CD4-positive, alpha-beta T cell (primary cell): Measurements from ENCODE around the gene AP2S1. TPM values are rescaled to one million over a fixed set of nuclear protein-coding genes. Genes with fewer than 3 reads are reported as not detected.

ENCODE experiments used
- ATAC-seq: fragments of 200-7000 bp; cut with Tn5 transposase; one replicate; pipeline ENCODE4 v1.10.0; 2022; ENCODE audit warnings: mild to moderate bottlenecking; ENCODE audit not compliant: poor library complexity
- CTCF ChIA-PET: fragments of 350-600 bp; sonication (Branson Sonifier 250); formaldehyde crosslinking; loops from one replicate; lab custom pipeline; 2021; ENCODE audit warnings: antibody characterized with exemption, inconsistent platforms; lab: Charles Lee
- POLR2A ChIA-PET: fragments of 350-600 bp; sonication (Branson Sonifier 250); formaldehyde crosslinking; loops from one replicate; lab custom pipeline; 2021; ENCODE audit warnings: antibody characterized with exemption, inconsistent platforms; lab: Charles Lee
- DNase-seq, 14 experiments: peaks; one replicate each; pipeline ENCODE4 v3.0.0-alpha.2; 2013 to 2020; ENCODE audit warnings: mixed read lengths in 2 of 14
- H3K27ac ChIP-seq, 2 donors: one replicate each; pipeline versions ENCODE4 v1.5.1 to v1.7.0; 2013; ENCODE audit warnings: low read length in 2 of 2, low read depth in 1 of 2, mild to moderate bottlenecking in 1 of 2
- H3K27me3 ChIP-seq, 2 experiments: 1 replicate in 1 of 2; 2 replicates in 1 of 2; pipeline versions ENCODE4 v1.6.1 to v1.7.0; 2013; ENCODE audit warnings: low read length in 2 of 2, control low read depth in 1 of 2, mild to moderate bottlenecking in 1 of 2, moderate library complexity in 1 of 2; ENCODE audit not compliant: insufficient read depth in 2 of 2, control insufficient read depth in 1 of 2
- H3K36me3 ChIP-seq: one replicate; pipeline ENCODE4 v1.6.1; 2013; ENCODE audit warnings: low read length, control low read depth; ENCODE audit not compliant: insufficient read depth
- H3K4me1 ChIP-seq: one replicate; pipeline ENCODE4 v1.6.1; 2013; ENCODE audit warnings: low read length, control low read depth; ENCODE audit not compliant: insufficient read depth
- H3K4me3 ChIP-seq: one replicate; pipeline ENCODE4 v1.5.1; 2013; ENCODE audit warnings: mild to moderate bottlenecking, low read length, moderate library complexity
- H3K9me3 ChIP-seq, 2 experiments: 1 replicate in 1 of 2; 2 replicates in 1 of 2; pipeline versions ENCODE4 v1.6.1 to v1.7.0; 2013; ENCODE audit warnings: low read length in 2 of 2, mild to moderate bottlenecking in 2 of 2, control low read depth in 1 of 2, moderate library complexity in 1 of 2; ENCODE audit not compliant: control insufficient read depth in 1 of 2, insufficient read depth in 1 of 2
- H3K27ac Mint-ChIP-seq: one replicate; pipeline ENCODE4 v1.8.0; 2020; ENCODE audit warnings: mixed read lengths
- H3K27me3 Mint-ChIP-seq: one replicate; pipeline ENCODE4 v1.8.0; 2021; ENCODE audit warnings: mixed read lengths
- H3K36me3 Mint-ChIP-seq: one replicate; pipeline ENCODE4 v1.8.0; 2021; ENCODE audit warnings: low read depth, mixed read lengths
- H3K4me1 Mint-ChIP-seq: one replicate; pipeline ENCODE4 v1.8.0; 2021; ENCODE audit warnings: low read depth, mixed read lengths
- H3K4me3 Mint-ChIP-seq: one replicate; pipeline ENCODE4 v1.8.0; 2020; ENCODE audit warnings: mild to moderate bottlenecking, mixed read lengths
- H3K9me3 Mint-ChIP-seq: one replicate; pipeline ENCODE4 v1.8.0; 2020; ENCODE audit warnings: mixed read lengths
- CTCF ChIP-seq: fragments of 200-600 bp; IDR thresholded peaks from one replicate; pipeline ENCODE4 v1.8.0; 2022; ENCODE audit warnings: antibody characterized with exemption, mild to moderate bottlenecking
- intact Hi-C, 2 experiments: fragments of 100-400 bp; cut with DNase I in 1 of 2; cut with micrococcal nuclease in 1 of 2; formaldehyde crosslinking; loops; one replicate each; pipeline versions ENCODE4 v1.15.1 to v1.9.0; 2023 to 2025; cut with DNase I, micrococcal nuclease
- total RNA-seq, 174 experiments: library from RNA in 2 of 174; stranded (reverse) in 2 of 174; gene quantifications; one replicate each; pipeline ENCODE4 v1.2.3 and lab custom pipeline; 2021 to 2026

Gene AP2S1
- total RNA-seq, 2 experiments from 2014 or later, result 24.5 to 26.9 TPM

GRCh38 chr19:46821512-46822409 lies 28.9 kb downstream of the AP2S1 start:
- CTCF ChIA-PET, result interaction anchor here (4.0 kb wide), 1 partner anchor 19 kb away, joined by 12 read pairs; no protein-coding TSS in a partner anchor
- TF ChIP-seq CTCF, result no peak
- ATAC-seq (peak; percentile 91), DNase-seq (peak; percentile 33 to 83 (median 52))
- Histone ChIP-seq H3K27me3 (no peaks in the 10 kb centered on the region), H3K9me3 (no peaks in the 10 kb centered on the region), H3K4me3 (peak overlapping the region; percentile 13), H3K4me1 (peaks cover 35% of the 10 kb centered on the region), H3K36me3 (no peaks in the 10 kb centered on the region), H3K27ac (peak overlapping the region; percentile 51 to 74)
- peak overlapping the region; percentile 30 for H3K4me3 Mint-ChIP-seq
- H3K9me3 Mint-ChIP-seq, result no peaks in the 10 kb centered on the region
- POLR2A ChIA-PET, result interaction anchor here (0.9 to 2.3 kb wide), 8 partner anchors 9 to 209 kb away, joined by 3 to 9 read pairs (median 4); partner anchors contain the start of genes AP2S1 and SLC1A5
- peak overlapping the region; percentile 83 for H3K27ac Mint-ChIP-seq
- H3K4me1 Mint-ChIP-seq, result peaks cover 26% of the 10 kb centered on the region
- intact Hi-C loops, result loop anchor here in 1 of 2 experiments (5.0 kb wide), 1 partner anchor 34 kb away; the partner anchor contains the start of gene SLC1A5
- H3K36me3 Mint-ChIP-seq, result no peaks in the 10 kb centered on the region
- no peaks in the 10 kb centered on the region for H3K27me3 Mint-ChIP-seq

- Mint-ChIP-seq H3K9me3 (no peaks in the 10 kb centered on the region), H3K27ac (no peak overlapping the region), H3K27me3 (no peaks in the 10 kb centered on the region), H3K36me3 (no peaks in the 10 kb centered on the region), H3K4me3 (no peak overlapping the region), H3K4me1 (peaks cover 26% of the 10 kb centered on the region)
- Histone ChIP-seq H3K4me1 (peaks cover 41% of the 10 kb centered on the region), H3K9me3 (no peaks in the 10 kb centered on the region), H3K27ac (no peak overlapping the region), H3K4me3 (no peak overlapping the region), H3K36me3 (no peaks in the 10 kb centered on the region), H3K27me3 (no peaks in the 10 kb centered on the region)
- ATAC-seq (no peak), DNase-seq (peak in 1 of 14 experiments; percentile 20)
- intact Hi-C loops, result no loop called here
- ChIA-PET POLR2A (no interaction called here), CTCF (no interaction called here)
- no peak for TF ChIP-seq CTCF
Measured at GRCh38 chr19:46818812-46819211, 31.8 kb downstream of the AP2S1 start.

GRCh38 chr19:46815833-46816627 lies 34.6 kb downstream of the AP2S1 start:
- H3K27me3 Mint-ChIP-seq, result no peaks in the 10 kb centered on the region
- DNase-seq (no peak), ATAC-seq (no peak)
- no peak overlapping the region for H3K27ac Mint-ChIP-seq
- H3K9me3 Mint-ChIP-seq, result no peaks in the 10 kb centered on the region
- no peak overlapping the region for H3K27ac ChIP-seq
- peaks cover 27% of the 10 kb centered on the region for H3K4me1 ChIP-seq
- ChIA-PET CTCF (no interaction called here), POLR2A (no interaction called here)
- H3K4me1 Mint-ChIP-seq, result peaks cover 16% of the 10 kb centered on the region
- no peaks in the 10 kb centered on the region for H3K27me3 ChIP-seq
- no peaks in the 10 kb centered on the region for H3K36me3 Mint-ChIP-seq
- no peaks in the 10 kb centered on the region for H3K36me3 ChIP-seq
- H3K9me3 ChIP-seq, result no peaks in the 10 kb centered on the region
- intact Hi-C loops, result no loop called here
- H3K4me3 ChIP-seq, result no peak overlapping the region
- H3K4me3 Mint-ChIP-seq, result no peak overlapping the region
- TF ChIP-seq CTCF, result no peak
